ENCODE results near the gene KAZN. TPM values are rescaled to one million over a fixed set of nuclear protein-coding genes. Genes with fewer than 3 reads are reported as not detected.

KAZN gene
- total and polyA plus RNA-seq, 2 experiments from 2014 or later: 7.9 to 15.6 TPM

DNA sequence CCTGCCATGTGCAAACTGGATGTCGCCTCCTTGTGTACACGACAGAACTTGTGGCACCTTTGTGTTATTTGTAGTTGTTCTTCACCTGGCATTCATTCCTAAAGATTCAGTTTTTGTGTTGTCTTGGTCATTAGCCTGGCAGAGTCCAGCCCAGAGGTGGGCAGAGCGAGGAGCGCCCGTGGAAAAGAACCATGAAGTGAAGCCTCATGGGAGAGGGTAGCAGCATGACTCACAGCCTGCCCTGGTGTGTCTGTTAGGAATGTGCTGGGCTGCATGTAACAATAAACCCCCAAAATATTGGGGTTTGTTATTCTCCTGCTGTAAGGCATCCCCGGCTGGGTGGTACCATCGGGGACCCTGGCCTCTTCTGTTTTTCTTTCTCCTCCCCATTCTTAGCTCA lies 430.1 kb downstream of the KAZN start:
- no peak overlapping the region for H3K4me2 ChIP-seq
- no peaks in the 10 kb centered on the region for H3K9me3 ChIP-seq (ENCODE audit: low read depth)
- no peak for TF ChIP-seq EZH2 (IDR thresholded peaks at IDR 0.05; ENCODE audit: borderline replicate concordance)
- TF ChIP-seq, protein P1, sequence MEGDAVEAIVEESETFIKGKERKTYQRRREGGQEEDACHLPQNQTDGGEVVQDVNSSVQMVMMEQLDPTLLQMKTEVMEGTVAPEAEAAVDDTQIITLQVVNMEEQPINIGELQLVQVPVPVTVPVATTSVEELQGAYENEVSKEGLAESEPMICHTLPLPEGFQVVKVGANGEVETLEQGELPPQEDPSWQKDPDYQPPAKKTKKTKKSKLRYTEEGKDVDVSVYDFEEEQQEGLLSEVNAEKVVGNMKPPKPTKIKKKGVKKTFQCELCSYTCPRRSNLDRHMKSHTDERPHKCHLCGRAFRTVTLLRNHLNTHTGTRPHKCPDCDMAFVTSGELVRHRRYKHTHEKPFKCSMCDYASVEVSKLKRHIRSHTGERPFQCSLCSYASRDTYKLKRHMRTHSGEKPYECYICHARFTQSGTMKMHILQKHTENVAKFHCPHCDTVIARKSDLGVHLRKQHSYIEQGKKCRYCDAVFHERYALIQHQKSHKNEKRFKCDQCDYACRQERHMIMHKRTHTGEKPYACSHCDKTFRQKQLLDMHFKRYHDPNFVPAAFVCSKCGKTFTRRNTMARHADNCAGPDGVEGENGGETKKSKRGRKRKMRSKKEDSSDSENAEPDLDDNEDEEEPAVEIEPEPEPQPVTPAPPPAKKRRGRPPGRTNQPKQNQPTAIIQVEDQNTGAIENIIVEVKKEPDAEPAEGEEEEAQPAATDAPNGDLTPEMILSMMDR (IDR thresholded peaks at IDR 0.05; ENCODE audit: poor library complexity): no peak
- no peak for TF ChIP-seq EZH2phosphoT487 (IDR thresholded peaks at IDR 0.05; ENCODE audit: low read depth, severe bottlenecking, unreplicated experiment)
- 95% methylated on average over 7 of the region's 7 CpGs for WGBS (ENCODE audit: low lambda C conversion rate, missing lambda C conversion rate)
- no peak overlapping the region for H3K4me3 ChIP-seq
- H3K4me1 ChIP-seq (ENCODE audit: insufficient read depth): no peaks in the 10 kb centered on the region
- H3K79me2 ChIP-seq: no peaks in the 10 kb centered on the region
- no peaks in the 10 kb centered on the region for H3K9me2 ChIP-seq (replicated peaks; ENCODE audit: insufficient read depth)
- no peaks in the 10 kb centered on the region for H4K20me1 ChIP-seq (ENCODE audit: insufficient read depth, poor library complexity, severe bottlenecking)
- no peaks in the 10 kb centered on the region for H3K36me3 ChIP-seq (replicated peaks; ENCODE audit: insufficient read depth, low read depth)
- H2AFZ ChIP-seq: no peak overlapping the region
- DNase-seq (ENCODE audit: low spot score): no peak
- no peak overlapping the region for H3K27ac ChIP-seq
- no peaks in the 10 kb centered on the region for H3K27me3 ChIP-seq

DNA sequence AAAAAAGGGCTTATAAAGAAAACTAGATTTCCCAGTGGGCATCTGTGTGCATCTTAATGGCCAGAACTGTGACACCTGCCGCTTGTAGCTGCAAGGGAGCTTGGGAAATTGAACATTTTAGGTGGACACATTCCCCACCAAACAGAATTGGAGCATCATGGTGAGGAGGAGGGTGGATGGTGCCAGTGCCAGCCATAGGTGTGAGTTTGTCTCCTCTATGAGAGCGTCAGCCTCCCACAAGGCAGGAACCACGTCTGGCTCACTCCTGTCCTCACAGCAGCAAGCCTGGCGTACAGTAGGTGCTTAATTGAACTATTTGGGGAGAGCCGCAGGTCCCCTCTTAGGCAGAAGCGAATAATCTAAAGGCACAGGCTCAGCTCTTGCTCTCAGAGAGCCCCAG lies 430.6 kb downstream of the KAZN start:
- Histone ChIP-seq H3K4me2 (no peak overlapping the region), H3K4me1 (ENCODE audit: insufficient read depth) (no peaks in the 10 kb centered on the region), H3K79me2 (no peaks in the 10 kb centered on the region), H3K36me3 (replicated peaks; ENCODE audit: insufficient read depth, low read depth) (no peaks in the 10 kb centered on the region), H3K9me2 (replicated peaks; ENCODE audit: insufficient read depth) (no peaks in the 10 kb centered on the region), H3K27me3 (no peaks in the 10 kb centered on the region), H3K9me3 (ENCODE audit: low read depth) (no peaks in the 10 kb centered on the region), H2AFZ (no peak overlapping the region), H3K4me3 (no peak overlapping the region), H3K27ac (no peak overlapping the region), H4K20me1 (ENCODE audit: insufficient read depth, poor library complexity, severe bottlenecking) (no peaks in the 10 kb centered on the region)
- TF ChIP-seq EZH2phosphoT487 (IDR thresholded peaks at IDR 0.05; ENCODE audit: low read depth, severe bottlenecking, unreplicated experiment): no peak
- TF ChIP-seq, protein P1 (IDR thresholded peaks at IDR 0.05; ENCODE audit: poor library complexity): no peak
- no peak for TF ChIP-seq EZH2 (IDR thresholded peaks at IDR 0.05; ENCODE audit: borderline replicate concordance)
- no peak for DNase-seq (ENCODE audit: low spot score)
- 96% methylated on average over 6 of the region's 6 CpGs for WGBS (ENCODE audit: low lambda C conversion rate, missing lambda C conversion rate)

DNA sequence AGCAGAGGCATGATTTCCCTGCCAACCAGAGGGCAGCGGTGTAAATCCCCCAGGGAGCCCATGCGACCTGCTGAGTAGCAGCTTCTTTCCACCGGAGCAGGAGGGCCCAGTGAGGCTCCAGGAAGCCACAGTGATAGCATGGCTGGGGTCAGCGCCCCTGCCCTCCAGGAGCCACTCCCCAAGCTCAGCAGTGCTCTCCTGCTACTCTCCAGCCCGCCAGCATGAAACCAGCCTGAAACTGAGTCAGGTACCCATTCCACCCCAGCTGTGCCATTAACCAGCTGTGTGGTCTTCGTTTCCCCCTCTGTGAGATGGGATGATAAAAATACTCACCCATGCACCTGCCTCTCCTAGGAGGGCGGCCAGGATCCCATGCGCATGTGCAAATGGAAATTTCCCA lies 431.3 kb downstream of the KAZN start:
- Histone ChIP-seq H3K36me3 (replicated peaks; ENCODE audit: insufficient read depth, low read depth) (no peaks in the 10 kb centered on the region), H4K20me1 (ENCODE audit: insufficient read depth, poor library complexity, severe bottlenecking) (no peaks in the 10 kb centered on the region), H3K4me2 (no peak overlapping the region), H3K27me3 (no peaks in the 10 kb centered on the region), H3K4me3 (no peak overlapping the region), H3K4me1 (ENCODE audit: insufficient read depth) (no peaks in the 10 kb centered on the region), H3K27ac (no peak overlapping the region), H2AFZ (no peak overlapping the region), H3K79me2 (no peaks in the 10 kb centered on the region), H3K9me3 (ENCODE audit: low read depth) (no peaks in the 10 kb centered on the region), H3K9me2 (replicated peaks; ENCODE audit: insufficient read depth) (no peaks in the 10 kb centered on the region)
- WGBS (ENCODE audit: low lambda C conversion rate, missing lambda C conversion rate): 92% methylated on average over 8 of the region's 8 CpGs
- DNase-seq (ENCODE audit: low spot score): no peak
- TF ChIP-seq EZH2 (IDR thresholded peaks at IDR 0.05; ENCODE audit: borderline replicate concordance): no peak
- TF ChIP-seq EZH2phosphoT487 (IDR thresholded peaks at IDR 0.05; ENCODE audit: low read depth, severe bottlenecking, unreplicated experiment): no peak
- TF ChIP-seq, protein P1 (IDR thresholded peaks at IDR 0.05; ENCODE audit: poor library complexity): no peak
